H9 (cell line): ENCODE data around the gene PAPOLA. TPM values are rescaled to one million over a fixed set of nuclear protein-coding genes. Genes with fewer than 3 reads are reported as not detected.

Experiments used
- DNase-seq: peaks from one replicate; pipeline ENCODE4 v3.0.0-alpha.2; 2017
- H2AFZ ChIP-seq: one replicate; pipeline ENCODE4 v1.6.1; 2013; ENCODE audit warnings: mild to moderate bottlenecking, low read length, control low read depth, moderate library complexity
- H2AK5ac ChIP-seq: 2 replicates; pipeline ENCODE4 v1.6.1; 2013; ENCODE audit warnings: low read length, control low read depth, mixed read lengths; ENCODE audit not compliant: insufficient read length
- H2BK120ac ChIP-seq: one replicate; pipeline ENCODE4 v1.6.1; 2013; ENCODE audit warnings: low read depth, mild to moderate bottlenecking, low read length, control low read depth, inconsistent platforms; ENCODE audit not compliant: poor library complexity, severe bottlenecking
- H2BK12ac ChIP-seq: 2 replicates; pipeline ENCODE4 v1.6.1; 2013; ENCODE audit warnings: low read length, control low read depth, mixed read lengths, low read depth; ENCODE audit not compliant: insufficient read length
- H2BK15ac ChIP-seq: 2 replicates; pipeline ENCODE4 v1.6.1; 2013; ENCODE audit warnings: low read depth, low read length, control low read depth
- H2BK20ac ChIP-seq: one replicate; pipeline ENCODE4 v1.6.1; 2013; ENCODE audit warnings: low read depth, mild to moderate bottlenecking, low read length, control low read depth, inconsistent platforms; ENCODE audit not compliant: poor library complexity, severe bottlenecking
- H2BK5ac ChIP-seq: 2 replicates; pipeline ENCODE4 v1.6.1; 2013; ENCODE audit warnings: low read length, control low read depth, mixed read lengths; ENCODE audit not compliant: insufficient read length
- H3K14ac ChIP-seq: 2 replicates; pipeline ENCODE4 v1.6.1; 2013; ENCODE audit warnings: low read length, control low read depth; ENCODE audit not compliant: insufficient read depth
- H3K18ac ChIP-seq: 2 replicates; pipeline ENCODE4 v1.6.1; 2013; ENCODE audit warnings: low read depth, mild to moderate bottlenecking, mixed read lengths, low read length, control low read depth; ENCODE audit not compliant: insufficient read length
- H3K23ac ChIP-seq: 2 replicates; pipeline ENCODE4 v1.6.1; 2013; ENCODE audit warnings: low read length, control low read depth, mixed read lengths, low read depth; ENCODE audit not compliant: insufficient read length
- H3K23me2 ChIP-seq: 2 replicates; pipeline ENCODE4 v1.6.1; 2013; ENCODE audit warnings: low read depth, mild to moderate bottlenecking, mixed read lengths, low read length, control low read depth; ENCODE audit not compliant: insufficient read length, poor library complexity, severe bottlenecking
- H3K27ac ChIP-seq: 2 replicates; pipeline ENCODE4 v1.5.1; 2013; ENCODE audit warnings: low read length, control low read depth, mixed read lengths, low read depth; ENCODE audit not compliant: insufficient read length
- H3K27me3 ChIP-seq: 2 replicates; pipeline ENCODE4 v1.6.1; 2013; ENCODE audit warnings: low read length, control low read depth, inconsistent platforms; ENCODE audit not compliant: insufficient read depth
- H3K4ac ChIP-seq: 2 replicates; pipeline ENCODE4 v1.6.1; 2013; ENCODE audit warnings: low read depth, mild to moderate bottlenecking, control low read depth, inconsistent platforms, low read length, moderate library complexity
- H3K4me1 ChIP-seq: 2 replicates; pipeline ENCODE4 v1.6.1; 2013; ENCODE audit warnings: low read length, control low read depth, inconsistent platforms; ENCODE audit not compliant: insufficient read depth
- H3K4me2 ChIP-seq: 2 replicates; pipeline ENCODE4 v1.6.1; 2013; ENCODE audit warnings: low read length, control low read depth, mixed read lengths; ENCODE audit not compliant: insufficient read length, insufficient read depth
- H3K56ac ChIP-seq: 2 replicates; pipeline ENCODE4 v1.6.1; 2013; ENCODE audit warnings: low read depth, mild to moderate bottlenecking, mixed read lengths, low read length, control low read depth; ENCODE audit not compliant: insufficient read length
- H3K79me1 ChIP-seq: 2 replicates; pipeline ENCODE4 v1.6.1; 2013; ENCODE audit warnings: low read depth, mild to moderate bottlenecking, moderate library complexity, low read length, control low read depth, inconsistent platforms; ENCODE audit not compliant: insufficient read depth, poor library complexity, severe bottlenecking
- H3K79me2 ChIP-seq: 2 replicates; pipeline ENCODE4 v1.6.1; 2013; ENCODE audit warnings: low read length, control low read depth, inconsistent platforms; ENCODE audit not compliant: insufficient read depth
- H3K9ac ChIP-seq: 2 replicates; pipeline ENCODE4 v1.6.1; 2013; ENCODE audit warnings: low read length, control low read depth, mixed read lengths; ENCODE audit not compliant: insufficient read length; ENCODE audit errors: extremely low read depth
- H3K9me3 ChIP-seq: one replicate; pipeline ENCODE4 v1.6.1; 2013; ENCODE audit warnings: low read depth, low read length, inconsistent platforms; ENCODE audit not compliant: control insufficient read depth
- H3T11ph ChIP-seq: one replicate; pipeline ENCODE4 v1.6.1; 2013; ENCODE audit warnings: mild to moderate bottlenecking, low read length, control low read depth, inconsistent platforms
- H4K20me1 ChIP-seq: one replicate; pipeline ENCODE4 v1.6.1; 2013; ENCODE audit not compliant: control insufficient read depth, insufficient read length, insufficient read depth
- H4K5ac ChIP-seq: 2 replicates; pipeline ENCODE4 v1.6.1; 2013; ENCODE audit warnings: low read depth, mild to moderate bottlenecking, mixed read lengths, low read length, control low read depth; ENCODE audit not compliant: insufficient read length
- H4K8ac ChIP-seq: replicated peaks from 2 replicates; pipeline ENCODE4 v1.6.1; 2013; ENCODE audit warnings: low read length, control low read depth, mixed read lengths, low read depth; ENCODE audit not compliant: insufficient read length
- H4K91ac ChIP-seq: 2 replicates; pipeline ENCODE4 v1.6.1; 2013; ENCODE audit warnings: low read depth, mild to moderate bottlenecking, moderate library complexity, mixed read lengths, low read length, control low read depth; ENCODE audit not compliant: insufficient read length
- H3K27ac Mint-ChIP-seq, 3 experiments: 2 replicates in 2 of 3; 3 replicates in 1 of 3; pipeline ENCODE4 v1.8.0; 2020 to 2021; ENCODE audit warnings: mixed read lengths in 3 of 3, mild to moderate bottlenecking in 1 of 3, moderate library complexity in 1 of 3
- H3K27me3 Mint-ChIP-seq: 2 replicates; pipeline ENCODE4 v1.8.0; 2021; ENCODE audit warnings: low read depth, mild to moderate bottlenecking, moderate library complexity, mixed read lengths
- H3K36me3 Mint-ChIP-seq, 3 experiments: 2 replicates in 2 of 3; 3 replicates in 1 of 3; pipeline ENCODE4 v1.8.0; 2020 to 2021; ENCODE audit warnings: low read depth in 3 of 3, mixed read lengths in 3 of 3; ENCODE audit not compliant: insufficient read depth in 1 of 3
- H3K4me1 Mint-ChIP-seq, 2 experiments: 2 replicates each; pipeline ENCODE4 v1.8.0; 2020; ENCODE audit warnings: mixed read lengths in 2 of 2
- H3K4me3 Mint-ChIP-seq, 2 experiments: 2 replicates in 1 of 2; 3 replicates in 1 of 2; pipeline ENCODE4 v1.8.0; 2020 to 2021; ENCODE audit warnings: mild to moderate bottlenecking in 2 of 2, mixed read lengths in 2 of 2, moderate library complexity in 1 of 2
- H3K9me3 Mint-ChIP-seq, 2 experiments: 2 replicates in 1 of 2; 3 replicates in 1 of 2; pipeline ENCODE4 v1.8.0; 2020; ENCODE audit warnings: mild to moderate bottlenecking in 2 of 2, mixed read lengths in 2 of 2, moderate library complexity in 1 of 2
- WGBS: extraction: QIAGEN DNeasy Blood & Tissue Kit; methylation state at CpG from one replicate; pipeline ENCODE4 v1.1.7; 2013; ENCODE audit warnings: missing lambda C conversion rate, low lambda C conversion rate, mixed read lengths; ENCODE audit not compliant: insufficient read length; ENCODE audit errors: extremely low coverage; 5-methylcytosine and 5-hydroxymethylcytosine counted together
- total RNA-seq: library from RNA; stranded (reverse); gene quantifications from 2 replicates; pipeline ENCODE4 v1.2.1, GENCODE V29; 2021
- TF ChIP-seq, protein P1 (sequence below): fragments of 200-600 bp; sonication (generic); conservative IDR thresholded peaks from 3 replicates; pipeline ENCODE4 v1.8.0; 2021; ENCODE audit warnings: antibody characterized with exemption, mild to moderate bottlenecking

Gene PAPOLA
- total RNA-seq, 1 experiment from 2014 or later: 188 TPM

DNA sequence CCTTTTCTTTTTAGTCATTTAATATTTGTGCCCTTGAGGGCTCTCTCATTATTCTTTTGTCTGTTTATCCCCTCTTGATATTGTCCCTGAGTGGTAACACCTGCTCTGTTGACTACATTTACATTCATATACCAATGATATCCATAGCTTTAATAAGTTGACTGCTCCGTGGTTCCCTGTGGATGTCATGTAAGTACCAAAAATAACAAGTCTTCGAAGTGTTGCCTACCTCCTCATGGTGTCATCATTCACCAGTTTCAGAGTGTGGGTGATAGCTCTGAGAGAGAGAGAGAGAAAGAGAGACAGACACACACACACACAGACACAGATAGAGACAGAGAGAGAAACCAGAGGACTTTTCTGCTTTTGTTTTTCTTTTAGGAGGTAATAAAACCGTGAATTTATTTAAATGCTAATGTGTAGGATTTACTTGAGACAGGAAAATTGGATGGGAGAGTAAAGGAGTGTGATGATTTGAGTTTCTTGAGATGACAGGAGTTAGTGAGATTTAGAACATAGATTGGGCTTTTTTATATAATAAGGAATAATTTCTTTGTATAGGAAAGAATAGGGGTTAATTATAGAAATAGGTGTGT lies 52.2 kb downstream of the PAPOLA start:
- Histone ChIP-seq H3K14ac (no peak overlapping the region), H4K20me1 (no peaks in the 10 kb centered on the region)

More for the DNA sequence above, 52.2 kb downstream of the PAPOLA start:
- H3K79me1 ChIP-seq: no peaks in the 10 kb centered on the region
- H3K4me3 Mint-ChIP-seq: no peak overlapping the region
- H3K56ac ChIP-seq: no peak overlapping the region
- no peak overlapping the region for H2BK12ac ChIP-seq
- H3K4me1 ChIP-seq: no peaks in the 10 kb centered on the region
- H2BK20ac ChIP-seq: no peak overlapping the region
- H3K27me3 ChIP-seq: no peaks in the 10 kb centered on the region
- no peak overlapping the region for H3T11ph ChIP-seq
- H3K36me3 Mint-ChIP-seq: peaks cover 30 to 72% (median 62%) of the 10 kb centered on the region in 3 experiments; a peak in 6 of 7 replicates
- no peak overlapping the region for H2BK5ac ChIP-seq
- no peaks in the 10 kb centered on the region for H3K23me2 ChIP-seq
- no peak overlapping the region for H3K4ac ChIP-seq
- no peak for DNase-seq
- no peak overlapping the region for H3K27ac ChIP-seq
- H3K9me3 ChIP-seq: no peaks in the 10 kb centered on the region
- no peaks in the 10 kb centered on the region for H3K79me2 ChIP-seq
- no peaks in the 10 kb centered on the region for H3K4me1 Mint-ChIP-seq
- no CpG with 5 or more reads among the region's 3 CpGs for WGBS
- H3K9ac ChIP-seq: no peak overlapping the region
- no peaks in the 10 kb centered on the region for H3K27me3 Mint-ChIP-seq
- no peak overlapping the region for H2BK15ac ChIP-seq
- no peak overlapping the region for H2BK120ac ChIP-seq
- no peak overlapping the region for H4K5ac ChIP-seq
- no peak overlapping the region for H3K23ac ChIP-seq
- no peak overlapping the region for H4K91ac ChIP-seq
- no peaks in the 10 kb centered on the region for H3K9me3 Mint-ChIP-seq
- H3K18ac ChIP-seq: no peak overlapping the region
- TF ChIP-seq, protein P1, sequence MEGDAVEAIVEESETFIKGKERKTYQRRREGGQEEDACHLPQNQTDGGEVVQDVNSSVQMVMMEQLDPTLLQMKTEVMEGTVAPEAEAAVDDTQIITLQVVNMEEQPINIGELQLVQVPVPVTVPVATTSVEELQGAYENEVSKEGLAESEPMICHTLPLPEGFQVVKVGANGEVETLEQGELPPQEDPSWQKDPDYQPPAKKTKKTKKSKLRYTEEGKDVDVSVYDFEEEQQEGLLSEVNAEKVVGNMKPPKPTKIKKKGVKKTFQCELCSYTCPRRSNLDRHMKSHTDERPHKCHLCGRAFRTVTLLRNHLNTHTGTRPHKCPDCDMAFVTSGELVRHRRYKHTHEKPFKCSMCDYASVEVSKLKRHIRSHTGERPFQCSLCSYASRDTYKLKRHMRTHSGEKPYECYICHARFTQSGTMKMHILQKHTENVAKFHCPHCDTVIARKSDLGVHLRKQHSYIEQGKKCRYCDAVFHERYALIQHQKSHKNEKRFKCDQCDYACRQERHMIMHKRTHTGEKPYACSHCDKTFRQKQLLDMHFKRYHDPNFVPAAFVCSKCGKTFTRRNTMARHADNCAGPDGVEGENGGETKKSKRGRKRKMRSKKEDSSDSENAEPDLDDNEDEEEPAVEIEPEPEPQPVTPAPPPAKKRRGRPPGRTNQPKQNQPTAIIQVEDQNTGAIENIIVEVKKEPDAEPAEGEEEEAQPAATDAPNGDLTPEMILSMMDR: no peak
- H3K27ac Mint-ChIP-seq: peak overlapping the region in 1 of 3 experiments; percentile 2; a peak in 1 of 7 replicates
- no peak overlapping the region for H4K8ac ChIP-seq
- no peak overlapping the region for H2AK5ac ChIP-seq
- no peak overlapping the region for H3K4me2 ChIP-seq
- no peak overlapping the region for H2AFZ ChIP-seq
